Neural cell (in vitro differentiated cells): Measurements from ENCODE around the gene LCOR. TPM values are rescaled to one million over a fixed set of nuclear protein-coding genes. Genes with fewer than 3 reads are reported as not detected.

ENCODE experiments used
- H2AFZ ChIP-seq: fragments of 200-600, 300-800 bp; sonication (generic), shearing (Covaris generic); 2 replicates; pipeline ENCODE4 v1.6.0; 2014; ENCODE audit warnings: low read depth, mild to moderate bottlenecking, antibody characterized with exemption, low read length, moderate library complexity
- H3F3A ChIP-seq: fragments of 200-600 bp; shearing (Covaris generic); 2 replicates; pipeline ENCODE4 v1.6.1; 2016; ENCODE audit warnings: mild to moderate bottlenecking, moderate library complexity, mixed read lengths, antibody characterized with exemption, low read length; ENCODE audit not compliant: insufficient read depth, poor library complexity, severe bottlenecking
- H3K27ac ChIP-seq: fragments of 200-600, 300-800 bp; sonication (generic), shearing (Covaris generic); 2 replicates; pipeline ENCODE4 v1.5.1; 2014; ENCODE audit warnings: mild to moderate bottlenecking, low read length, moderate library complexity
- H3K27me3 ChIP-seq: fragments of 300-800, 200-600 bp; sonication (generic), shearing (Covaris generic); 2 replicates; pipeline ENCODE4 v1.6.0; 2014; ENCODE audit warnings: mild to moderate bottlenecking, low read depth, low read length, moderate library complexity; ENCODE audit not compliant: insufficient read depth
- H3K36me3 ChIP-seq: fragments of 300-800, 200-600 bp; sonication (generic), shearing (Covaris generic); 2 replicates; pipeline ENCODE4 v1.5.1; 2014; ENCODE audit warnings: mild to moderate bottlenecking, antibody characterized with exemption, low read length, moderate library complexity; ENCODE audit not compliant: insufficient read depth
- H3K4me2 ChIP-seq: fragments of 300-800, 200-600 bp; sonication (generic), shearing (Covaris generic); 2 replicates; pipeline ENCODE4 v1.6.0; 2014; ENCODE audit warnings: mild to moderate bottlenecking, low read length
- H3K4me3 ChIP-seq: fragments of 300-800, 200-600 bp; sonication (generic), shearing (Covaris generic); 2 replicates; pipeline ENCODE4 v1.5.1; 2014; ENCODE audit warnings: mild to moderate bottlenecking, low read length, moderate library complexity
- H3K79me2 ChIP-seq: fragments of 200-600 bp; shearing (Covaris generic); replicated peaks from 2 replicates; pipeline ENCODE4 v1.6.0; 2014; ENCODE audit warnings: mild to moderate bottlenecking, low read length, moderate library complexity; ENCODE audit not compliant: insufficient read depth
- H3K9ac ChIP-seq: fragments of 300-800, 200-600 bp; sonication (generic), shearing (Covaris generic); 2 replicates; pipeline ENCODE4 v1.6.1; 2016; ENCODE audit warnings: mild to moderate bottlenecking, low read length, mixed read lengths
- H3K9me2 ChIP-seq: fragments of 200-600 bp; shearing (Covaris generic); 2 replicates; pipeline ENCODE4 v1.6.1; 2016; ENCODE audit warnings: mild to moderate bottlenecking, low read length, mixed read lengths; ENCODE audit not compliant: insufficient read depth
- H3K9me3 ChIP-seq: fragments of 200-600, 300-800 bp; sonication (generic), shearing (Covaris generic); 2 replicates; pipeline ENCODE4 v1.6.1; 2016; ENCODE audit warnings: mild to moderate bottlenecking, mixed run types, low read length, moderate library complexity, mixed read lengths
- H4K20me1 ChIP-seq: fragments of 200-600 bp; shearing (Covaris generic); 2 replicates; pipeline ENCODE4 v1.6.1; 2016; ENCODE audit warnings: mild to moderate bottlenecking, mixed run types; ENCODE audit not compliant: insufficient read depth
- EP300 ChIP-seq: fragments of 450-650 bp; conservative IDR thresholded peaks from 2 replicates; pipeline ENCODE4 v1.6.1; 2014; ENCODE audit warnings: antibody characterized with exemption, mild to moderate bottlenecking, moderate library complexity; ENCODE audit not compliant: poor library complexity, severe bottlenecking
- EZH2 ChIP-seq: fragments of 200-600, 300-800 bp; shearing (Covaris generic), sonication (generic); IDR thresholded peaks from 2 replicates; pipeline ENCODE4 v1.6.1; 2014; ENCODE audit warnings: antibody characterized with exemption, low read length, borderline replicate concordance, mild to moderate bottlenecking; ENCODE audit not compliant: insufficient read depth, poor library complexity, severe bottlenecking
- MXI1 ChIP-seq: fragments of 450-650 bp; conservative IDR thresholded peaks from 2 replicates; pipeline ENCODE4 v1.6.1; 2014; ENCODE audit warnings: antibody characterized with exemption, mild to moderate bottlenecking; ENCODE audit not compliant: poor library complexity, severe bottlenecking
- POLR2AphosphoS5 ChIP-seq: IDR thresholded peaks from 2 replicates; pipeline ENCODE4 v1.6.1; 2012
- RAD21 ChIP-seq: fragments of 450-650 bp; conservative IDR thresholded peaks from 2 replicates; pipeline ENCODE4 v1.6.1; 2014; ENCODE audit warnings: antibody characterized with exemption, mild to moderate bottlenecking, moderate library complexity
- SMC3 ChIP-seq: fragments of 450-650 bp; conservative IDR thresholded peaks from 2 replicates; pipeline ENCODE4 v1.6.1; 2014; ENCODE audit warnings: antibody characterized with exemption, mild to moderate bottlenecking, moderate library complexity; ENCODE audit not compliant: poor library complexity
- TAF1 ChIP-seq: IDR thresholded peaks from 2 replicates; pipeline ENCODE4 v1.6.1; 2012; ENCODE audit warnings: low read depth
- polyA plus RNA-seq: library from polyadenylated mRNA; depleted of rRNA; stranded (reverse); fragments of >200 nt; gene quantifications from 2 replicates; pipeline ENCODE4 v1.2.3, GENCODE V29; 2014
- TF ChIP-seq, protein P1 (sequence below): IDR thresholded peaks from 2 replicates; pipeline ENCODE4 v1.6.1; 2012; ENCODE audit warnings: borderline replicate concordance
- TF ChIP-seq, protein P2 (sequence below): fragments of 450-650 bp; IDR thresholded peaks from 2 replicates; pipeline ENCODE4 v1.5.1; 2014; ENCODE audit warnings: antibody characterized with exemption, mild to moderate bottlenecking, moderate library complexity; ENCODE audit not compliant: poor library complexity, severe bottlenecking

Gene LCOR
- polyA plus RNA-seq, 1 donor from 2014 or later, result 61.1 TPM

DNA sequence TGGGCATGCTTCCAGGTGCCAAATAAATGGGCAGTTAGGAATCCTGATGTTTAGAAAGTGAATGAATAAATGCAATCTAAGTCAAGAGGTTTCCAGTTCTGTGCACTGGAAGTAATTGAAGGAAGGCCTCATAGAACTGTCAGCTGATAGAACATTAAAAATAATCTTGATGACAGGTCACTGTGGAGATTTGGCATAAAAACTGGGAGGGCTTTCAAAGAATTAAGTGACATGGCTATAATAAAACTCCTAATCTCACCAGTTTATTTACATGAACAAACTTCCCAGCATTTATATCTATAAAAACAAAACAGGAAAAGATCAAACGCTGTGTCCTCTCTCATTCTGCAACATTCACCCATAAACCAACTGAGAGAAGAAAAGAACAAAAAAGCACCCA is 183.1 kb downstream of the LCOR start:
- no peaks in the 10 kb centered on the region for H3K27me3 ChIP-seq
- no peaks in the 10 kb centered on the region for H3K9me2 ChIP-seq
- TF ChIP-seq SMC3 (no peak), RAD21 (no peak), EP300 (no peak), TAF1 (no peak), POLR2AphosphoS5 (no peak), MXI1 (no peak), EZH2 (no peak)
- TF ChIP-seq, protein P1, sequence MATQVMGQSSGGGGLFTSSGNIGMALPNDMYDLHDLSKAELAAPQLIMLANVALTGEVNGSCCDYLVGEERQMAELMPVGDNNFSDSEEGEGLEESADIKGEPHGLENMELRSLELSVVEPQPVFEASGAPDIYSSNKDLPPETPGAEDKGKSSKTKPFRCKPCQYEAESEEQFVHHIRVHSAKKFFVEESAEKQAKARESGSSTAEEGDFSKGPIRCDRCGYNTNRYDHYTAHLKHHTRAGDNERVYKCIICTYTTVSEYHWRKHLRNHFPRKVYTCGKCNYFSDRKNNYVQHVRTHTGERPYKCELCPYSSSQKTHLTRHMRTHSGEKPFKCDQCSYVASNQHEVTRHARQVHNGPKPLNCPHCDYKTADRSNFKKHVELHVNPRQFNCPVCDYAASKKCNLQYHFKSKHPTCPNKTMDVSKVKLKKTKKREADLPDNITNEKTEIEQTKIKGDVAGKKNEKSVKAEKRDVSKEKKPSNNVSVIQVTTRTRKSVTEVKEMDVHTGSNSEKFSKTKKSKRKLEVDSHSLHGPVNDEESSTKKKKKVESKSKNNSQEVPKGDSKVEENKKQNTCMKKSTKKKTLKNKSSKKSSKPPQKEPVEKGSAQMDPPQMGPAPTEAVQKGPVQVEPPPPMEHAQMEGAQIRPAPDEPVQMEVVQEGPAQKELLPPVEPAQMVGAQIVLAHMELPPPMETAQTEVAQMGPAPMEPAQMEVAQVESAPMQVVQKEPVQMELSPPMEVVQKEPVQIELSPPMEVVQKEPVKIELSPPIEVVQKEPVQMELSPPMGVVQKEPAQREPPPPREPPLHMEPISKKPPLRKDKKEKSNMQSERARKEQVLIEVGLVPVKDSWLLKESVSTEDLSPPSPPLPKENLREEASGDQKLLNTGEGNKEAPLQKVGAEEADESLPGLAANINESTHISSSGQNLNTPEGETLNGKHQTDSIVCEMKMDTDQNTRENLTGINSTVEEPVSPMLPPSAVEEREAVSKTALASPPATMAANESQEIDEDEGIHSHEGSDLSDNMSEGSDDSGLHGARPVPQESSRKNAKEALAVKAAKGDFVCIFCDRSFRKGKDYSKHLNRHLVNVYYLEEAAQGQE, result no peak
- TF ChIP-seq, protein P2, sequence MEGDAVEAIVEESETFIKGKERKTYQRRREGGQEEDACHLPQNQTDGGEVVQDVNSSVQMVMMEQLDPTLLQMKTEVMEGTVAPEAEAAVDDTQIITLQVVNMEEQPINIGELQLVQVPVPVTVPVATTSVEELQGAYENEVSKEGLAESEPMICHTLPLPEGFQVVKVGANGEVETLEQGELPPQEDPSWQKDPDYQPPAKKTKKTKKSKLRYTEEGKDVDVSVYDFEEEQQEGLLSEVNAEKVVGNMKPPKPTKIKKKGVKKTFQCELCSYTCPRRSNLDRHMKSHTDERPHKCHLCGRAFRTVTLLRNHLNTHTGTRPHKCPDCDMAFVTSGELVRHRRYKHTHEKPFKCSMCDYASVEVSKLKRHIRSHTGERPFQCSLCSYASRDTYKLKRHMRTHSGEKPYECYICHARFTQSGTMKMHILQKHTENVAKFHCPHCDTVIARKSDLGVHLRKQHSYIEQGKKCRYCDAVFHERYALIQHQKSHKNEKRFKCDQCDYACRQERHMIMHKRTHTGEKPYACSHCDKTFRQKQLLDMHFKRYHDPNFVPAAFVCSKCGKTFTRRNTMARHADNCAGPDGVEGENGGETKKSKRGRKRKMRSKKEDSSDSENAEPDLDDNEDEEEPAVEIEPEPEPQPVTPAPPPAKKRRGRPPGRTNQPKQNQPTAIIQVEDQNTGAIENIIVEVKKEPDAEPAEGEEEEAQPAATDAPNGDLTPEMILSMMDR, result no peak
- no peak overlapping the region for H2AFZ ChIP-seq
- no peak overlapping the region for H3K4me3 ChIP-seq
- H3K9ac ChIP-seq, result no peak overlapping the region
- H3K4me2 ChIP-seq, result no peak overlapping the region
- H3K9me3 ChIP-seq, result no peaks in the 10 kb centered on the region
- H4K20me1 ChIP-seq, result no peaks in the 10 kb centered on the region
- H3K36me3 ChIP-seq, result no peaks in the 10 kb centered on the region
- no peaks in the 10 kb centered on the region for H3F3A ChIP-seq
- no peaks in the 10 kb centered on the region for H3K79me2 ChIP-seq
- no peak overlapping the region for H3K27ac ChIP-seq

DNA sequence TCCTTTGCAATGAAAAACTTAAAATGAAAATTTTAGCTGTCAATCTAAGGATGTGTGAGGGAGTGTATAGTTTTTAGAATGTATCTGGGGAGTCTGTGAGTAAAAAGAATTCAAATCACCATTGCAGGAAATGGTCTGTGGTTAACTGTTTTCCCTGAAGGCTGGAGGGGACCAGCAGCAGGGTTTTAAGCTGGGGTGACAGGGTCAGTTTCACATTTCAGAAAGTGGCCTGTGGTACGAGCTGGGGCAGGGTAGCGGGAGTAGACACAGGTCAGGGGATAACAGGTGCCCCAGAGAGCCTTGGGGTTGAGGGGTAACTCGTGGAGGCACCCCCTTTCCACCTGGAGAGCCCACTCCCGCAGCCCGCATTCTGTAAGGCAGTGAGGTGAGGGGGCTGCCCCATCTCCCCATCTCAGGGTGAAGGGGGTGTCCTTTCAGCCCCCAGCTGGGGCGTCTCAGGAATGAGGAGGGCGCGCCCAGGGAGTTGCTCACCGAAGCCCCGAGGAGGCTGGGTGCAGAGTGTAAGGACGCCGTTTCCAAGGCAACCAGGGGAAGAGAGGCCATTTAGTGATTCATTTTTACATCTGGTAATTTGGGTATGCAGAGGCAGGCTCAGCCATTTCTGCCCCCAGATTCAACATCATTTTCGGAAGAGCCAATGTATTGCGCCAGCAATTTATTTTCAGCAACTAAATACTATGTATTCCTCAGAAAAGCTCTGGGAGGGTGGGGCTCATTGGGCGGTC is 184.8 kb downstream of the LCOR start:
- Histone ChIP-seq H3K36me3 (no peaks in the 10 kb centered on the region), H3K27me3 (no peaks in the 10 kb centered on the region), H2AFZ (no peak overlapping the region), H3K9me2 (no peaks in the 10 kb centered on the region), H3K9ac (no peak overlapping the region), H3F3A (no peaks in the 10 kb centered on the region), H3K4me2 (no peak overlapping the region), H3K9me3 (no peaks in the 10 kb centered on the region), H4K20me1 (no peaks in the 10 kb centered on the region), H3K79me2 (no peaks in the 10 kb centered on the region), H3K27ac (no peak overlapping the region), H3K4me3 (no peak overlapping the region)
- TF ChIP-seq EZH2 (no peak), RAD21 (no peak), EP300 (no peak), SMC3 (no peak), POLR2AphosphoS5 (no peak), MXI1 (no peak), TAF1 (no peak)
- TF ChIP-seq, protein P2, result no peak
- TF ChIP-seq, protein P1, result no peak
